GM18505 (cell line): Measurements from ENCODE around the gene PARP16.

Experiments
- ATAC-seq: cut with Tn5 transposase; IDR thresholded peaks from one replicate; pipeline ENCODE4 v1.9.1; 2021; ENCODE audit not compliant: unreplicated experiment
- POLR2A ChIP-seq: IDR thresholded peaks from 4 replicates; pipeline ENCODE4 v1.6.1; 2011; ENCODE audit warnings: borderline replicate concordance; ENCODE audit not compliant: insufficient read depth, insufficient read length; ENCODE audit errors: extremely low read depth

The PARP16 gene, protein sequence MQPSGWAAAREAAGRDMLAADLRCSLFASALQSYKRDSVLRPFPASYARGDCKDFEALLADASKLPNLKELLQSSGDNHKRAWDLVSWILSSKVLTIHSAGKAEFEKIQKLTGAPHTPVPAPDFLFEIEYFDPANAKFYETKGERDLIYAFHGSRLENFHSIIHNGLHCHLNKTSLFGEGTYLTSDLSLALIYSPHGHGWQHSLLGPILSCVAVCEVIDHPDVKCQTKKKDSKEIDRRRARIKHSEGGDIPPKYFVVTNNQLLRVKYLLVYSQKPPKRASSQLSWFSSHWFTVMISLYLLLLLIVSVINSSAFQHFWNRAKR

DNA sequence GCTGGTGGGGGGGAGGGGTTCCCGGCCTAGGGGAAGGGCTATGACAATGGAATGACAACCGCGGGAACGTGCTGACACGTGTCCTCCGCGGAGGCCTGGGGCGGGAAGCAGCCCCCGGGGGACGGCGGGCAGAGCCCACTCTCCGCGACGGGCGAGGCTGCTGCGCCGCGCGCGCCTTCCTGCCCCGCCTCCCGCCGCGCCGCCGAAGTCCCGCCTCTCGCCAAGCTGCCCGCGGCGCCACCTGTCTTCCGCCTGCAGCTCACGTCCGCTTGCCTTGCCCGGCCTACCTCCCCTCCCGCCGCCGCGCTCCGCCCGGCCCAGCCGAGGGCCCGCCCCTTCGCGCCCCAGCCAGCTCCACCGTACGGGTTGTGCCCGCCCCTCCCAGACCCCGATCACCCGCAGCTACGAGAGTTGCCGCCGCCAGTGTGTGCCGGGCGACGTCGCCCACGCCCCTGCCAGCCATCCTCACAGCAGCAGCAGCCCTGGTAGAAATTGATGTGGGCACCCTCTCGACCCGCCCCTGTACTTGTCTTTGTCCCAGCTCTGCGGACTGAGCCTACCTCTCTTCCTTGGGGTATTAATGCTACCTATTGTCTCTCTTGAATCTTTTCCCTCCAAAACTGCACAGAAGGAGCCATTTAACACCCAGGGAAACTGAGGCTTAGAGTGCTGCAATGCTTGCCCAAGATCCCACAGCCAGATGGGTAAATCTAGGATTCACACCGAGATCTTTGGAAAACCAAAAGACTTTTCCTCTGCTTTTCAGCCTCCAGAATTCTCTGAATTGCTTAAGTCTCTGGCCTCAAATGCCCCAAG is at the start of gene PARP16:
PARP16 (minus strand) TSS at position 180 of the 816 bp plus-strand sequence. CDS start 457 bp downstream, outside the sequence.
- TF ChIP-seq POLR2A = peak; percentile 69
- peak; percentile 92 for ATAC-seq

DNA sequence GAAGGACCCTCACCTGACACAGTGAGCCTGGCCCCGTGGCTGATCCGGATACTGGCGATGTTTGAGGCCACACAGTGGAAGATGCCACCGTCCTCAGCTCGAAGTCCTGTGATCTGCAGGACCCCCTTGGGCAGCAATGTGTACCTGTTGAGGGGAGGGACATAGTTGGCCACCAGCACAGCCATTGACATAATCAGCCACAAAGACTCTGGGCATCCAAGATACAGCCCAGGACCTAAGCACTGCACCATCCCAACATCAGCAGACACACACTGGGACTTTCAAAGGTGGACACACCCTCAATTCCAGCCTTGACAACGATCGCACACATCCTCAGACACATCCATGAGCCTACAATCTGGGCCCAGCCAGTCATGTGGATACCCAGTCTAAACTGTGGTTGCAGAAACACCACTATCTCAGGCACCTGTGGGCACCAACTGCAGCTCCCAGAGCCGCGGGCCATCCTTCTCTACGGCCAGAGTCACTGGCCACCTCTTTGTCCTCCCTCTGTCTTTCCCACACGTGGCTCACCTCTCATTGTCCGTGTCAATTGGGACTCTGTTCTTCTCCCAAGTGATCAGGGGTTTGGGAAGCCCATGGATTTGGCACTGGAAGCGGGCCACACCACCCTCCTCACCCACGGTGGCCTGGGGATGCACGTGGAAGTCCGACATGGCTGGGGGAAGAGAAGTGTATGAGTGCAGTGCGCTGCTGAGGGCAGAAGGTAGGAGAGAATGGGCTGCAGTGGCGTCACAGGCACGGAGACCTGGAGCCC is 48.8 kb upstream of the PARP16 start:
- no peak for ATAC-seq
- no peak for TF ChIP-seq POLR2A

DNA sequence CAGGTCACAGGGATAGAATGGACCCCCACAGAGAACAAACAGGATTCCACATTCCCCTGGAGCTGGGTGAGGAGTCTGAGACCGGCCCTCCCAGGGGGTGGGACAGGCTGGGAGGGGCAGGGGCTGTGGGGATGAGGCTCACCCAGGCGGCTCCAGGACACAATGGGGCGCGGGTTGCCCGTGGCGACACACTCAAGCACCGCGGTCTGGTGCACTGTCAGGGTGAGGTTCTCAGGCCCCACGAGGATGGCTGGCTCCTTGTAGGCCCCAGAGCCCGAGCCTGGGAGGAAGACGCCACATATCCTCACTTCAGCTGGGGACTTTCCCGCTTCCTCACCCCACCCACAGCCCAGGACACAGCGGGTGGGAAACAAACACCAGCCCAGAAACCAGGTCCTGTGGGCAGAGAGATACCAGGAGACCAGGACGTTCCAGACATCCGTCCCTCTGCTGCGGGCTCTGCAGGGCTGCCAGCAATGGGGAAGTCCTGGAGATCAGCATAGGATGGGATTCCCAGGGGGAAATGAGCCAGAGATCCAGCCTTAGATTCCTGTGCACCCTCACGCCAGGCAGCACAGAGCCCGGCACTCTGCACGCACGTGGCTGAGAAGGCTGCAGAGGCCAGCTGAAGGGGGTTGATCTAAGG is 48.0 kb upstream of the PARP16 start:
- ATAC-seq = no peak

DNA sequence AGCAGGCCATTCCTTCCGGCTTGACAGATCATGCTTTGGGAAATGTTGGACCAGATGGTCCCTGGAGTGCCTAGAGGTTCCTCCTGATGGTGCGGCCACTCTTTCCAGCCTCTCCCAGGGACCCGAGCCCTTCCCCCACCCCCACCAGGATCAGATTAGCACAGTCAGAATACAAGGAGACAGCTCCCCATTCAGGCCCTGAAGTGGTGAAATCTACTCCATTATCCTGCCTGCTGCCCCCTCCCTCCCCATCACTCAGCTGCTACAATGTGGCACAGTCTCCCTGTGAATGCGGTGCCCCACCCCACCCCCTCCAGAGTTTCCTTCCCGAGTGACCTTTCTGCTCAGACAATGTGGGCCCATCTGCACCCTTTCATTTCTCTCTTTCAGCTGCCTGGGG is 47.2 kb upstream of the PARP16 start:
- TF ChIP-seq POLR2A = no peak
- no peak for ATAC-seq

More for the DNA sequence above, 48.0 kb upstream of the PARP16 start:
- no peak for TF ChIP-seq POLR2A

DNA sequence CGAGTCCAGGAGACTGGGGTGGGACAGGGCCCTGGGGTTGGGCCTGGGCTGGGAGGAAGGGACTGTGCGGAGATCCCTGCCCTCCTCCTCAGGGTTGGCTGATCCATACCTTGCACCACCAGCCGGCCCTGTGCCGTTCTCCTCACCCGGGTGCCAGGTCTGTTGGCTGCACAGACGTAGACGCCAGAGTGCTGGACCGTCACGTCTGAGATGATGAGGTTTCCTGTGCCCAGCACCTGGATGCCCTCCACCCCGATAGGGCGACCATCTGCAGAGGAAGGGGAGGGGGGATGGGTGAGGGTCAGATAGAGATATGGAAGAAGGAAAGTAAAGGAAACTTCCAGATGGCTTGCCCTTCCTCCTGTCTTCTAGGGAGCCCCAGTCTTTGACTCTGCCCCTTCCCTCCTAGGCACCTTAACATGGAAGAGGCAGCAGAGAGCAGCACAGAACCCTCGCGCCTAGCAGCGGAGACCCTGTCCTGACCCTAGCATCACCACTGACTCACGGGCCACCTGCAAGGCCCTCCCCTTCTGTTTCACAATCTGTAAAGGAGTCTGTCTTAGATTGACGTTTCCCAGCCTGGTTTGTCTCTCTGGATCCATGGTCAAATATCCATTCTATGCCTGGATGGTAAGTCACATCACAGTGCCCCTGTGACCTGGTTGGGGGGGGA is 46.6 kb upstream of the PARP16 start:
- ATAC-seq = no peak

DNA sequence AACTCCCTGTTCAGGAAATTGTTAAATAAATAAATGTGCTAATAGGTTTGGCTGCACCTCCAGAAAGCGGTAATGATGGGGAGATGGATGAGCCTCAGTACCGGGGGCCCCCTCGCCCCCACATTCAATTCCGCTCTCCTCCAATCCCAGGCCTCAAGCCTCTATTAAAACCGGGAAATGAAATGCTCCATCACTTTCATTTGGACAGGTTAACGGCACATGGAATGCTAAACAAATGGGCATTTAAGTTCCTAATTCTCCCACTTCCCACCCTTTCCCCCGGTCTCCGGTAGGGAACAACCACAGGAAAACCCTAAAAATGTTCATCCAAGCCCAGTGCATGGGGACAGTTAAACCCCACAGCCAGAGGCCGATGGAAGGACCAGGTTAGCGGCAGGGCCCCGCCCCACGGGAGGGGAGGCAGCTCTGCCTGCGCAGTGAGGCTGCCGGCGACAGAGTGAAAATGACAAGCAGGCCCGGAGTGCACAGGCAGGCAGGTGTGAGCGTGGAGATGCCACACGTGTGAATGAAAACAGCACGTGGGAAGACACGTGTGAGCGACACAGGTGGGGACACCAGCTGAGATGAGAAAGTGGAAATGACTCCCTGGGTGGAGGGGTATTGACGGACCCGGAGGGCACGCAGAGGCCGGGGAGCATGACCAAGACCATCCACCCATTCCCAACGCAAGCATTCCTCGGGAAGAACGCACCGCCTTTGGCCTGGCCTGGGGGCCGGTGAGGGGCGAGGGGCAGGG is 45.9 kb upstream of the PARP16 start:
- TF ChIP-seq POLR2A = no peak
- ATAC-seq = no peak

More for the DNA sequence above, 46.6 kb upstream of the PARP16 start:
- TF ChIP-seq POLR2A = no peak

DNA sequence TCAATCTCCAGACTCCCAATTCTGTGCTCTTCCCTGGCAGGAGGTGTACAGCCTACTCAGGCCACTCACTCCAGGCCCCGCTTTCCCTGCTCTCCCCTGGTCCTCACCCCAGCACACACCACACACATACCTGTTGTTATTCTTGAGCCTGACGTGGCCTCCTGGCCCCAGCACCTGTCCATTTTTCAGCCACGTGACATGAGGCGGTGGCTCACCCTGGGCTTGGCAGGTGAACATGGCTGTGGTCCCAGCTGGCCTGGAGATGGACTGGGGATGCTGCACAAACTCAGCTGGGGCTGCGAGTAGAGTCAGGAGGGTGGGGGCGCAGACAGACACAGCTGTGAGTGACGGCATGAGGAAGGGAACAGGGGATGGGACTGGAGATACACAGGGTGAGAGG is 45.1 kb upstream of the PARP16 start:
- ATAC-seq = no peak
- TF ChIP-seq POLR2A = no peak

DNA sequence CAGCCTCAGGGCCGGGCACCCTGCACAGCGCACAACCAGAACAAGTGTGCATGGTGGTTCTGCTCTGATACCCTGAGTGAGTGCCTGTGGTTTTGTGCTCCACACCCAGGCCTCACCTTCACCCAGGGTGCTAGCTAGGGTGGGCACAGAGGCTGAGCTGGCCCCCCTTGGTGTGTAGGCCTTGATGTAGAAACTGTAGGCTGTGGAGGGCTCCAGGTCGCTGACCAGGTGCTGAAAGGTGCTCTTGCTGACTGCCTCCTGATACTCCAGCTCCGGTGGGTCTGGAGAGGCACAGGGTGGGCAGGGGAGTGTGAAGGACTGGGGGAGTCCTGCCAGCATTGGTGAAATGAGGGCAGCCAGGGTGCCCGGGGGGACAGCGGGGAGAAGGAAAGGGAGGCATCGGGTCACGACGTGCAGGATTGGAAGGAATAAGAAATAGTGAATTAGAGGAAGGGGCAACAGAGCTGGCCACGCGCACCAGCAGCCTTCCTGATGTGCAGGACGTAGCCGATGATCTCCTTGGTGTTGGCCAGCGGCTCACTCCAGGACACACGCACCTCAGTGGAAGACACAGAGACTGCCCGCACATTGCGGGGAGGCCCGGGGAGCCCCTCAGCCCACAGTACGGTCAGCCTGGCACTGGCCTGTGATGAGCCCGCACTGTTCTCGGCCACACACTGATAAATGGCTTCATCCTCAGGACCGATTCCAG is 44.4 kb upstream of the PARP16 start:
- no peak for ATAC-seq
- no peak for TF ChIP-seq POLR2A

DNA sequence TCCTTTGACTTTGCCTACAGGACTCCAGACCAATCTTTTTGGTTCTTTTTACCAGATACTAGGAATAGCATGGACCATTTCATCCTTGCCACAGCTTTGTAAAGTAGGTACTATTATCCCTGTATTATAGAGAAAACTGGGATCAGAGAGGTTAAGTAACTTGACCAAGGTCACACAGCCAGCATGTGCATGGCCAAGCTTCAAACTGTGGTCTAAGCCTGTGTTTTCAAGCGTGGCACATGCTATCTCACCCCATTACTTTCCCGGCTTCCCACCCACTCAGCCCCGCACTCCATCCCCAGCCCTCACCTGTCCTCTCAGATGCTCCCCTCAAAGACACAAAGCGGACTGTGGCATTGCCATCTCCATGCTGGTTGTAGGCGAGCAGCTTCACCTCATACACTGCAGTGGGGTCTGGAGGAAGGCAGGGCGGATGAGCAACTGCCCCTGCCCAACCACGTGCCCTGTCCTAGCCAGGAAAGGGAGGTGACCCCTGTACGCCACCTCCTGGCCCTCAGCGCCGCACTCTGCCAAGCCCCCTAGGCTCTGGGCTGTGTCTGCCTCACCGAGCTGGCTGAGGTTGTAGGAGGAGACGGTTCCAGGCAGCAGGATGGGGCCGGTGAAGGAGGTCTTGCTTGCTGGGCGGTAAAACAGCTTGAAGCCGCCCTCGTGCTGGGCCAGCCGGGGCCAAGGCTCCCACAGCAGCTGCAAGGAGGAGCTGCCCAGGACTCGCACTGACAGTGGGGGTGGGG is 43.5 kb upstream of the PARP16 start:
- ATAC-seq = no peak
- TF ChIP-seq POLR2A = no peak

DNA sequence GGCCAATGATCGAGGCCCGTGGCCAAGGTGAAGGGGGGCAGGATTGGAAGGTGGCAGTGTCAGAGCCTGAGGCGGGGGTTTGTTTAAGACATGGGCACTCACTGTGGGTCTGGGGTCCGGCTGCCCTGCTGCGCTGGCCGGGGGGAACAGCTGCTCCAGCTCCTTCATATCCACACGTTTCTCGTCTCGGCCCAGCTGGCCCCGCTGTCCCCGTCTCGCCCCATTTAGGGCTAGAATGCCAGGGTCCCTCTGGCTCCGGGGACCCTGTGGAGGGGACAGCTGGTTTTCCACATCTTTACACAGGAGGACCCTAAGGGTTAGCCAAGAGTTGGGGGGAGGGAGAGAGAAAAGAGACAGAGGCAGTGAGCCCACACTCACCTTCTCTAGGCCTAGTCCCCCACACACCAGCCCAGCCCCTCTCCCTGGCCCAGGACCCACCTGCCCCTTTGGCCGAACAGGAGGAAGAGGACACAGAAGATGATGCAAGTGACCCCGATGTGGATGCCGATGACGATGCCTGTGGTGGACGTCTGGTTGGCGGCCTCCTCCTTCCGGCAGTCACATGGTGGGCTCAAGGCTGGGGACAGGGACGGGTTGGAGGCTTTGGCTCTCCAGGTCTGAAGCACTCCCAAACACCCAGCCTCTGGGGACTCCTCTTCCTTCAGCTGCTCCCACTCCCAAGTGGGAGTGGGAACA is 42.8 kb upstream of the PARP16 start:
- no peak for ATAC-seq
- TF ChIP-seq POLR2A = no peak
